ENCODE results near the gene SLC12A3. TPM values are rescaled to one million over a fixed set of nuclear protein-coding genes. Genes with fewer than 3 reads are reported as not detected.

The SLC12A3 gene
- total RNA-seq, 1 donor from 2014 or later = 5.0 TPM

DNA sequence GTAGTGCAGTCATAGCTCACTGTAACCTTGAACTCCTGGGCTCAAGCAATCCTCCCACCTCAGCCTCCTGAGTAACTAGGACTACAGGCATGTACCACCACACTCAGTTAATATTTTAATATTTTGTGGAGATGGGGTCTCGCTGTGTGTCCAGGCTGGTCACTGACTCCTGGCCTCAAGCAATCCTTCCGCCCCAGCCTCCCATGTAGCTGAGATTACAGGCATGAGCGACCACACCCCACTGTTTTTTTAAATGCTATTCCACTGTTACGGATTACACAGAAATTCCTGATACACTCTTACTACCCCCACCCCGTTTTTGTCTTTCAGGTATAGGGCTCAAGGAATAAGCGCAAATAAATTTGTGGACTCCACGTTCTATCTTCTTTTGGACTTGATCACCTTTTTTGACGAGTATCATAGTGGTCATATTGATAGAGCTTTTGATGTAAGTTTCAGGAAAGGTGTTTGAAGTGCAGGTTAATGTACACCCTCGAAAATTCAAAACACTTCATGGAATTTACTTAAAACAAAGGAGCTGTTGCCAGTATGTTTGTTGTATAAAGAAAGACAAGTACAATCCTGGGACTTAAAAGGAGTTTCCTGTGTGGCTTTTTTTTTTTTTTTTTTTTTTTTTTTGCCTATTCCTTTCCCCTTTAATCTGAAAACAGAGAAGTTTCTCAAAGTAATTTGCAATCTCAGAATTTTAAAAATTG, 26.2 kb upstream of the SLC12A3 start:
- Mint-ChIP-seq H3K4me3 (no peak overlapping the region), H3K27me3 (no peaks in the 10 kb centered on the region), H3K4me1 (no peaks in the 10 kb centered on the region), H3K27ac (no peak overlapping the region), H3K9me3 (no peaks in the 10 kb centered on the region), H3K36me3 (ENCODE audit: low read depth) (peaks cover 92% of the 10 kb centered on the region)
- no peak for ATAC-seq (ENCODE audit: low read depth)
- CTCF ChIA-PET = no interaction called here
- intact Hi-C loops (cut with micrococcal nuclease) = no loop called here
- POLR2A ChIA-PET = no interaction called here
- TF ChIP-seq, protein P1, sequence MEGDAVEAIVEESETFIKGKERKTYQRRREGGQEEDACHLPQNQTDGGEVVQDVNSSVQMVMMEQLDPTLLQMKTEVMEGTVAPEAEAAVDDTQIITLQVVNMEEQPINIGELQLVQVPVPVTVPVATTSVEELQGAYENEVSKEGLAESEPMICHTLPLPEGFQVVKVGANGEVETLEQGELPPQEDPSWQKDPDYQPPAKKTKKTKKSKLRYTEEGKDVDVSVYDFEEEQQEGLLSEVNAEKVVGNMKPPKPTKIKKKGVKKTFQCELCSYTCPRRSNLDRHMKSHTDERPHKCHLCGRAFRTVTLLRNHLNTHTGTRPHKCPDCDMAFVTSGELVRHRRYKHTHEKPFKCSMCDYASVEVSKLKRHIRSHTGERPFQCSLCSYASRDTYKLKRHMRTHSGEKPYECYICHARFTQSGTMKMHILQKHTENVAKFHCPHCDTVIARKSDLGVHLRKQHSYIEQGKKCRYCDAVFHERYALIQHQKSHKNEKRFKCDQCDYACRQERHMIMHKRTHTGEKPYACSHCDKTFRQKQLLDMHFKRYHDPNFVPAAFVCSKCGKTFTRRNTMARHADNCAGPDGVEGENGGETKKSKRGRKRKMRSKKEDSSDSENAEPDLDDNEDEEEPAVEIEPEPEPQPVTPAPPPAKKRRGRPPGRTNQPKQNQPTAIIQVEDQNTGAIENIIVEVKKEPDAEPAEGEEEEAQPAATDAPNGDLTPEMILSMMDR (IDR thresholded peaks at IDR 0.05) = no peak
- DNase-seq = no peak

DNA sequence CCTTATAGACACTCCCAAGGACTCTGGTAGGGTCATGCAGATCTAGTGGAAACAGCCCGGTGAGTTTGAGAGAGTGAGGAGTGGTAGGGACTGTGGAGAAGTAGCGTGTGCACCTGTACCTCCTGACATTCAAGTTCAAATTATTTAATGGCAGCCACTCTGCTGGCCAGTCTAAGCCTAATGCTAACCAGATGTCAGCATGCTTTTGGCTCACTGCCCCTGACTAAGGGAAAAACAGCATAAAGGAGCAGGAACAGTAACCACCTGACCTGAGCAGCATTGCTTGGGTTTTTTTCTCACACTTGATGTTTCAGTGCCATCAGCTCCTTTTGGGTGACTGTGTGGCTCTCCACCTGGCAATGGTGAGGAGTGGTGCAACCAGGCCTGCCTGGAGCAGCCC, 23.8 kb upstream of the SLC12A3 start:
- CTCF ChIA-PET = no interaction called here
- TF ChIP-seq, protein P1 (IDR thresholded peaks at IDR 0.05) = no peak
- H3K36me3 Mint-ChIP-seq (ENCODE audit: low read depth) = peaks cover 82% of the 10 kb centered on the region
- no peak for ATAC-seq (ENCODE audit: low read depth)
- no peak for DNase-seq
- intact Hi-C loops (cut with micrococcal nuclease) = no loop called here
- no peaks in the 10 kb centered on the region for H3K9me3 Mint-ChIP-seq
- no peaks in the 10 kb centered on the region for H3K4me1 Mint-ChIP-seq
- no peaks in the 10 kb centered on the region for H3K27me3 Mint-ChIP-seq
- H3K4me3 Mint-ChIP-seq = no peak overlapping the region
- POLR2A ChIA-PET = no interaction called here
- H3K27ac Mint-ChIP-seq = no peak overlapping the region

DNA sequence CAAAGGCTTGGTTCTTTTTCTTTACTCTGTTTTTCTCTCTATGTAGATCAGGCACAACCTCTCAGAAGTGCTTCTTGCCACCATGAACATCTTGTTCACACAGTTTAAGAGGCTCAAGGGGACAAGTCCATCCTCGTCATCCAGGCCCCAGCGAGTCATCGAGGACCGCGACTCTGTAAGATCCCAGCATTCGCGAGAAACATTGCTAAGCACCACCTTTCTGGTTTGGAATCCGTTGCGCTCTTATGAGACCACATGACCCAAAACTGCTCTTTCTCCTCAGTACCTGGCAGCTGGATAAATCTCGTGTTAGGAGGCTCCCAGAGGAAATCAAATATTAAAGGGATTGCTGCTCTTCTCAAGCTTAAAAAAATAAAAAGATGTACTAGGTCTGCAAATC, 23.3 kb upstream of the SLC12A3 start:
- intact Hi-C loops (cut with micrococcal nuclease) = no loop called here
- DNase-seq = no peak
- Mint-ChIP-seq H3K4me3 (no peak overlapping the region), H3K27me3 (no peaks in the 10 kb centered on the region), H3K9me3 (no peaks in the 10 kb centered on the region), H3K36me3 (ENCODE audit: low read depth) (peaks cover 77% of the 10 kb centered on the region), H3K27ac (no peak overlapping the region), H3K4me1 (peaks cover under 1% of the 10 kb centered on the region)
- CTCF ChIA-PET = no interaction called here
- POLR2A ChIA-PET = no interaction called here
- ATAC-seq (ENCODE audit: low read depth) = no peak
- TF ChIP-seq, protein P1 (IDR thresholded peaks at IDR 0.05) = no peak

- ChIA-PET CTCF (no interaction called here), POLR2A (no interaction called here)
- intact Hi-C loops (cut with micrococcal nuclease) = no loop called here
- TF ChIP-seq, protein P1 (IDR thresholded peaks at IDR 0.05) = no peak
- no peaks in the 10 kb centered on the region for H3K27me3 Mint-ChIP-seq
- no peak overlapping the region for H3K4me3 Mint-ChIP-seq
- H3K36me3 Mint-ChIP-seq (ENCODE audit: low read depth) = peaks cover 73% of the 10 kb centered on the region
- peaks cover 5% of the 10 kb centered on the region for H3K4me1 Mint-ChIP-seq
- ATAC-seq (ENCODE audit: low read depth) (no peak), DNase-seq (no peak)
- peak overlapping the region; percentile 9 for H3K27ac Mint-ChIP-seq
- no peaks in the 10 kb centered on the region for H3K9me3 Mint-ChIP-seq
Measured at GRCh38 chr16:56842133-56842532, 22.9 kb upstream of the SLC12A3 start.

DNA sequence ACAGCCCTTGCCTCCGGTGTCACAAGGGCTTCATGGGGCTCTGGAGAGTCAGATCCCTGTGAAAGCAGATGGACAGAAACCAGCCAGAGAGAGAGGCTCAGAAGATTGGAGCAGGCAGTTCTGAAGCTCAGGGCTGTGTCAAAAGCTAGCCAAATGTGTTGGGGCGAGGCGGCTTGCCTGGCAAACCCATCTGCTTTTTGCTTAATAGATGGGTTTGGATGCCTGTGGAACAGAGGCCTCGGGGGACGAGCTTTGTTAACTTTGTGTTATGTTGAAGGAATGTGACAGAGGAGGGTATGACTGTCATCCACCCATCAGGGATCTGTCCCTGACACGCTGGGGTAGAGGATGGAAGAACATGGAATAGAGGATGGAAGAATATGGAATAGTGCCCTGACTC, 21.0 kb upstream of the SLC12A3 start:
- no peaks in the 10 kb centered on the region for H3K27me3 Mint-ChIP-seq
- H3K9me3 Mint-ChIP-seq = no peaks in the 10 kb centered on the region
- ChIA-PET POLR2A (no interaction called here), CTCF (no interaction called here)
- TF ChIP-seq, protein P1 (IDR thresholded peaks at IDR 0.05) = no peak
- H3K4me3 Mint-ChIP-seq = no peak overlapping the region
- H3K27ac Mint-ChIP-seq = no peak overlapping the region
- DNase-seq (no peak), ATAC-seq (ENCODE audit: low read depth) (no peak)
- H3K4me1 Mint-ChIP-seq = peaks cover 17% of the 10 kb centered on the region
- intact Hi-C loops (cut with micrococcal nuclease) = no loop called here
- H3K36me3 Mint-ChIP-seq (ENCODE audit: low read depth) = peaks cover 55% of the 10 kb centered on the region

Measured in activated B cell treated with CpG ODN at 0.5 μM for 24 hours (primary cell).